Gastroesophageal sphincter (tissue), 4 donors: ENCODE measurements around the gene COL26A1. TPM values are rescaled to one million over a fixed set of nuclear protein-coding genes. Genes with fewer than 3 reads are reported as not detected.

Experiments
- ATAC-seq: fragments of 150-250 bp; one replicate; pipeline ENCODE4 v1.9.1; 2016; ENCODE audit warnings: mild to moderate bottlenecking, moderate library complexity
- H3K27ac ChIP-seq, 4 donors: fragments of 200-600 bp; sonication (generic) in 3 of 4; 1 replicate in 3 of 4; 2 replicates in 1 of 4; pipeline ENCODE4 v1.5.1; 2016 to 2019
- H3K27me3 ChIP-seq: fragments of 200-600 bp; sonication (generic); one replicate; pipeline ENCODE4 v1.5.1; 2019
- H3K36me3 ChIP-seq, 2 donors: fragments of 200-600 bp; sonication (generic); one replicate each; pipeline ENCODE4 v1.5.1; 2019; ENCODE audit warnings: control low read depth in 1 of 2
- H3K4me1 ChIP-seq, 3 donors: fragments of 200-600 bp; sonication (generic); 1 replicate in 2 of 3; 2 replicates in 1 of 3; pipeline ENCODE4 v1.5.1; 2016 to 2019; ENCODE audit warnings: control low read depth in 2 of 3
- H3K4me3 ChIP-seq, 2 donors: fragments of 200-600 bp; sonication (generic); one replicate each; pipeline ENCODE4 v1.5.1; 2019; ENCODE audit warnings: mild to moderate bottlenecking in 1 of 2, moderate library complexity in 1 of 2
- H3K9me3 ChIP-seq, 3 donors: fragments of 200-600 bp; sonication (generic); one replicate each; pipeline ENCODE4 v1.5.1; 2017 to 2019; ENCODE audit warnings: control low read depth in 2 of 3
- EP300 ChIP-seq: sonication (generic); formaldehyde crosslinking; IDR thresholded peaks from one replicate; pipeline ENCODE4 v1.6.1; 2017; ENCODE audit warnings: antibody characterized with exemption, mild to moderate bottlenecking
- POLR2A ChIP-seq, 2 donors: fragments of 450-650 bp; IDR thresholded peaks; one replicate each; pipeline ENCODE4 v1.6.1; 2017; ENCODE audit warnings: antibody characterized with exemption in 2 of 2, mild to moderate bottlenecking in 2 of 2, moderate library complexity in 1 of 2
- POLR2AphosphoS5 ChIP-seq: sonication (generic); formaldehyde crosslinking; IDR thresholded peaks from one replicate; pipeline ENCODE4 v1.6.1; 2017; ENCODE audit warnings: antibody characterized with exemption
- WGBS, 2 donors: methylation state at CpG; one replicate each; pipeline ENCODE4 v1.1.5; 2018; ENCODE audit warnings: low coverage in 1 of 2; 5-methylcytosine and 5-hydroxymethylcytosine counted together
- total RNA-seq, 4 donors: library from RNA; depleted of rRNA; stranded (reverse); fragments of >200 nt; gene quantifications; one replicate each; pipeline ENCODE4 v1.1.0, GENCODE V29; 2016
- TF ChIP-seq, protein P1 (sequence below), 4 experiments: fragments of 200-600 bp in 2 of 4; fragments of 450-650 bp in 2 of 4; sonication (generic) in 1 of 4; IDR thresholded peaks; one replicate each; pipeline ENCODE4 v1.5.1; 2017 to 2019; ENCODE audit warnings: antibody characterized with exemption in 4 of 4, mild to moderate bottlenecking in 2 of 4, moderate library complexity in 2 of 4

The COL26A1 gene
- total RNA-seq, 4 donors from 2014 or later = not detected

DNA sequence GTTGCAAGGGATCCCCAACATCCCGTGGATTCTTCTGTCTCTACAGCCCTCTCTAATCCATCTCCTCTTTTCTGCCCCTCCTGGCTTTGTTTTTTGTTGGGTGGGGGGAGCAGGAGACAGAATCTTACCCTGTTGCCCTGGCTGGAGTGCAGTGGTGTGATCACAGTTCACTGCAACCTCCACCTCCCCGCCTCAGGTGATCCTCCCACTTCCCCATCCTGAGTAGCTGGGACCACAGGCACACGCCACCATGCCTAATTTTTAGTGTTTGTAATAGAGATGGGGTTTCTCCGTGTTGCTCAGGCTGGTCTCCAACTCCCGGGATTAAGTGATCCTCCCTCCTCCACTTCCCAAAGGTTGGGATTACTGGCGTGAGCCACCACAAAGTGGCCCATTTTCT is 144.7 kb downstream of the COL26A1 start:
- 4 to 56% methylated on average over 3 of the region's 6 CpGs for WGBS, 2 donors
- Histone ChIP-seq H3K36me3 (no peaks in the 10 kb centered on the region), H3K27ac (no peak overlapping the region), H3K27me3 (peaks cover 63% of the 10 kb centered on the region), H3K9me3 (no peaks in the 10 kb centered on the region), H3K4me3 (no peak overlapping the region), H3K4me1 (no peaks in the 10 kb centered on the region)
- TF ChIP-seq EP300 (no peak), POLR2A (IDR thresholded peaks at IDR 0.05) (no peak), POLR2AphosphoS5 (no peak)
- TF ChIP-seq, protein P1, sequence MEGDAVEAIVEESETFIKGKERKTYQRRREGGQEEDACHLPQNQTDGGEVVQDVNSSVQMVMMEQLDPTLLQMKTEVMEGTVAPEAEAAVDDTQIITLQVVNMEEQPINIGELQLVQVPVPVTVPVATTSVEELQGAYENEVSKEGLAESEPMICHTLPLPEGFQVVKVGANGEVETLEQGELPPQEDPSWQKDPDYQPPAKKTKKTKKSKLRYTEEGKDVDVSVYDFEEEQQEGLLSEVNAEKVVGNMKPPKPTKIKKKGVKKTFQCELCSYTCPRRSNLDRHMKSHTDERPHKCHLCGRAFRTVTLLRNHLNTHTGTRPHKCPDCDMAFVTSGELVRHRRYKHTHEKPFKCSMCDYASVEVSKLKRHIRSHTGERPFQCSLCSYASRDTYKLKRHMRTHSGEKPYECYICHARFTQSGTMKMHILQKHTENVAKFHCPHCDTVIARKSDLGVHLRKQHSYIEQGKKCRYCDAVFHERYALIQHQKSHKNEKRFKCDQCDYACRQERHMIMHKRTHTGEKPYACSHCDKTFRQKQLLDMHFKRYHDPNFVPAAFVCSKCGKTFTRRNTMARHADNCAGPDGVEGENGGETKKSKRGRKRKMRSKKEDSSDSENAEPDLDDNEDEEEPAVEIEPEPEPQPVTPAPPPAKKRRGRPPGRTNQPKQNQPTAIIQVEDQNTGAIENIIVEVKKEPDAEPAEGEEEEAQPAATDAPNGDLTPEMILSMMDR (IDR thresholded peaks at IDR 0.05) = no peak
- ATAC-seq = no peak

DNA sequence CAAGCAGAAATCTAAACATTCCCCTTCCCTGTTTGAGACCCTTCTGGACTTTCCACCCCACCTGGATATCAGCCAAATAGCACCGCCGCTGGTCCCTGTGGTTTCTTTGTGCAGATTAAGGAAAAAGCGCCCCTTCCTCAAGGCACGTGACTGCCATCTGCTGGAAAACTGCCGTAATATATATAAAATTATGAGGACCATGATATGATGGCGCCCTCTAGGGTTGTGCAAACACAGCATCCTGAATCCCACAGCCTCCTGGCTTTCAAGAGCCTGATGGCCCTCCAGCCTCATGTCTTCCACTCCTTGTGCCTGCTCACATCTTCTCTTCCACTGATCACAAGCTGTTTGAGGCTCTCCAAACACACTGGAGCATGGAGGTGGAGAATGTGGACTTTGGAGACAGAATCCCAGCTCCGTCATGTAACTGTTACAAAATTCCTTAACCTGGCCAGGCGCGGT is 145.1 kb downstream of the COL26A1 start:
- H3K36me3 ChIP-seq = no peaks in the 10 kb centered on the region
- H3K27me3 ChIP-seq = peaks cover 64% of the 10 kb centered on the region
- 4 to 33% methylated on average over 3 to 4 of the region's 9 CpGs for WGBS, 2 donors
- H3K4me3 ChIP-seq = no peak overlapping the region
- H3K9me3 ChIP-seq = no peaks in the 10 kb centered on the region
- ATAC-seq = no peak
- no peaks in the 10 kb centered on the region for H3K4me1 ChIP-seq
- H3K27ac ChIP-seq = no peak overlapping the region
- TF ChIP-seq EP300 (no peak), POLR2AphosphoS5 (no peak), POLR2A (IDR thresholded peaks at IDR 0.05) (no peak)
- TF ChIP-seq, protein P1 (IDR thresholded peaks at IDR 0.05) = peak in 1 of 4 experiments; percentile 40

GRCh38 chr7:101510297-101510696 is 147.6 kb downstream of the COL26A1 start:
- no peak for TF ChIP-seq EP300
- no peak for TF ChIP-seq POLR2A (IDR thresholded peaks at IDR 0.05)
- no peak for TF ChIP-seq POLR2AphosphoS5
- TF ChIP-seq, protein P1 (IDR thresholded peaks at IDR 0.05) = no peak
- H3K27me3 ChIP-seq = peaks cover 86% of the 10 kb centered on the region
- H3K4me1 ChIP-seq = no peaks in the 10 kb centered on the region
- no peak overlapping the region for H3K4me3 ChIP-seq
- 78% methylated on average over 5 of the region's 5 CpGs; no CpG with 5 or more reads in 1 of the 2 donors for WGBS, 2 donors
- H3K27ac ChIP-seq = no peak overlapping the region
- no peak for ATAC-seq
- H3K9me3 ChIP-seq = no peaks in the 10 kb centered on the region
- no peaks in the 10 kb centered on the region for H3K36me3 ChIP-seq

DNA sequence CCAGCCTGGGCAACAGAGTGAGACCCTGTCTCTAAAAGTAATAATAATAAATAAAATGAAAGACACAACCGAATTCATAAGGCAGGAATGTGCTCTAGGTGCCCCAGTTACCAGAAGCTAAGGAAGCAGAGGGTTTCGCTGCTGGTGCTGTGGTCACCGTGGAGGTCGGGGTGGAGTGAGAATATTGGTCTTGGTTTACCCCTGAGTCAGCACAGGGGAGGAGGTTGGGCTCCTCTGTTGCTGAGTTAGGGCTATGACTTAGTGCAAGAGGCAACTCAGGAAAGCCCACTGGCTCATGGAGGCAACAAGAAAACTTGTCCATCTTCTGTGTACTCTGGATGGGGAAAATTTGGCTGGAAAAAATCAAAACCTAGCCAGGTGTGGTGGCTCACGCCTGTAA is 149.3 kb downstream of the COL26A1 start:
- Histone ChIP-seq H3K27me3 (peaks cover 80% of the 10 kb centered on the region), H3K9me3 (no peaks in the 10 kb centered on the region), H3K27ac (no peak overlapping the region), H3K36me3 (no peaks in the 10 kb centered on the region), H3K4me3 (no peak overlapping the region), H3K4me1 (no peaks in the 10 kb centered on the region)
- 71 to 88% methylated on average over 5 of the region's 5 CpGs for WGBS, 2 donors
- no peak for ATAC-seq
- TF ChIP-seq EP300 (no peak), POLR2AphosphoS5 (no peak), POLR2A (IDR thresholded peaks at IDR 0.05) (no peak)
- TF ChIP-seq, protein P1 (IDR thresholded peaks at IDR 0.05) = no peak

DNA sequence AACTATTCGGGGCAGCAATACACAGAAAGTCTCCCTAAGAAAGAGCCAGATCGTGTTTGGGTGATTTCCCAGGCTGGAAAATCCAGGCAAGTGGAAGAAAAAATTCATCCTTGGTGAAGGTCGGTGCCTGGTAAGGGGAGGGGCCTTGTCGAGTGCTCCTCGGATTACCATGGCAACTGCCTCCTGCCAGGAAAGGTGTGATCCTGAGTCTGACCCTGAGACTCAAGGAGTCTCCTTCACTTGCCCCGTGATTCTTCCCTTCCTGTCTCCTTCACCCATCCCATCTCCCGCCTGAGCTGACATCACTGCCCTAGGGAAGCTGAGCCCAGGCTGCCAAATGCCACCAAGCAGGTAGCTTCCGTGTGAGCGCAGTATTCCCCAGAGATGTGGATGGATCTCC is 154.2 kb downstream of the COL26A1 start:
- ATAC-seq = no peak
- H3K4me3 ChIP-seq = no peak overlapping the region
- H3K9me3 ChIP-seq = peaks cover 0 to 16% (median 0%) of the 10 kb centered on the region in 3 donors
- H3K27ac ChIP-seq = no peak overlapping the region
- 50 to 66% methylated on average over 7 of the region's 9 CpGs for WGBS, 2 donors
- H3K4me1 ChIP-seq = peaks cover 0 to 9% (median 0%) of the 10 kb centered on the region in 3 donors
- TF ChIP-seq POLR2AphosphoS5 (no peak), EP300 (no peak), POLR2A (IDR thresholded peaks at IDR 0.05) (no peak)
- TF ChIP-seq, protein P1 (IDR thresholded peaks at IDR 0.05) = no peak
- H3K36me3 ChIP-seq = no peaks in the 10 kb centered on the region
- peaks cover 40% of the 10 kb centered on the region for H3K27me3 ChIP-seq
